ENCODE results near the gene TGFBR1.

DNA sequence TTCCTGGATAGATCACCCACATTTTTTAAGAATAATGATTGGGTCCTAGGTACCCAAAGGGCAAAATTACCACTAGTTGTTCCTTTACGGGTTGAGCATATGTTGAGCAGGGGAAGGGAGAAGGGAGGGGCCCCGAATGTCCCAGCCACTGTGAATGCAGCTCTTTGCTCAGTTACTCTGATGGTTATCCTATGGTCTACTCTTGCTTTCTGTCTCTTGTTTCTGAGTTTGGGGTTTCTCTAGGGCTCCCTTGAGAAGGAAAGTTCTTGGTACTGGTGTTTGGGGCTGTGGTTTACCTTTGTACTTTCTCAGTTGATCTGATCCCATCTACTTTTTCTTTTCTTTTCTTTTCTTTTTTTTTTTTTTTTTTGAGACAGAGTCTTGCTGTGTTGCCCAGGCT, 61.2 kb downstream of the TGFBR1 start:
- TF ChIP-seq CTCF (conservative IDR thresholded peaks at IDR 0.05) (no peak), ZFX (IDR thresholded peaks at IDR 0.05) (no peak)
